ENCODE results near the gene IL36B. TPM values are rescaled to one million over a fixed set of nuclear protein-coding genes. Genes with fewer than 3 reads are reported as not detected.

The IL36B gene
- total and polyA plus RNA-seq, 2 donors (not counting 1 experiment from before 2014, with no cell fraction given) = not detected

- DNase-seq = no peak
- H3K9ac ChIP-seq (ENCODE audit: low read length) = no peak overlapping the region
- intact Hi-C loops (cut with micrococcal nuclease) = no loop called here
- Mint-ChIP-seq H3K27ac (no peak overlapping the region), H3K27me3 (peaks cover 25% of the 10 kb centered on the region), H3K4me1 (no peaks in the 10 kb centered on the region), H3K4me3 (no peak overlapping the region), H3K9me3 (ENCODE audit: insufficient read depth) (peaks cover 12% of the 10 kb centered on the region)
- no peaks in the 10 kb centered on the region for H4K20me1 ChIP-seq (ENCODE audit: control insufficient read depth, insufficient read depth, low read length, poor library complexity, severe bottlenecking)
- H3K4me2 ChIP-seq (replicated peaks; ENCODE audit: low read depth, low read length, poor library complexity, severe bottlenecking) = no peak overlapping the region
- TF ChIP-seq CTCF (IDR thresholded peaks at IDR 0.05) (no peak), EZH2 (IDR thresholded peaks at IDR 0.05; ENCODE audit: borderline replicate concordance, insufficient read depth, low read depth, low read length, poor library complexity, severe bottlenecking) (no peak)
- no peak overlapping the region for H3K4me3 ChIP-seq (ENCODE audit: control extremely low read depth in 1 of 5, extremely low read depth in 1 of 5, insufficient read depth in 1 of 5, low read depth in 2 of 5, low read length in 4 of 5)
- H2AFZ ChIP-seq (ENCODE audit: insufficient read depth, low read depth, low read length, poor library complexity, severe bottlenecking) = no peak overlapping the region
- H3K9me3 ChIP-seq (ENCODE audit: control extremely low read depth in 1 of 3, control insufficient read depth in 2 of 3, insufficient read depth in 1 of 3, low read length in 2 of 3) = peaks cover 0 to 22% (median 8%) of the 10 kb centered on the region in 3 donors
- no peaks in the 10 kb centered on the region for H3K36me3 ChIP-seq (replicated peaks in 1 of 2; ENCODE audit: control extremely low read depth in 1 of 2, control insufficient read depth in 1 of 2, extremely low read depth in 1 of 2, insufficient read depth in 2 of 2, low read length in 1 of 2)
- no peak overlapping the region for H3K27ac ChIP-seq (ENCODE audit: low read length in 2 of 2)
- POLR2A ChIA-PET = no interaction called here
- no peaks in the 10 kb centered on the region for H3K79me2 ChIP-seq (ENCODE audit: control insufficient read depth, insufficient read depth, low read length)
- peaks cover 0 to 4% (median 0%) of the 10 kb centered on the region in 4 experiments for H3K27me3 ChIP-seq (replicated peaks in 1 of 4; ENCODE audit: control extremely low read depth in 1 of 4, control insufficient read depth in 3 of 4, insufficient read depth in 4 of 4, low read length in 3 of 4)
- CTCF ChIA-PET = no interaction called here
- WGBS (ENCODE audit: insufficient coverage) = no CpG with 5 or more reads among the region's 1 CpG
- ATAC-seq (ENCODE audit: low read depth) = no peak
- no peaks in the 10 kb centered on the region for H3K4me1 ChIP-seq (ENCODE audit: control insufficient read depth in 2 of 2, insufficient read depth in 2 of 2, low read length in 2 of 2)
These were observed 3.9 kb upstream of the IL36B start for GRCh38 chr2:113056521-113056920.

GRCh38 chr2:113054066-113054465 lies 1.4 kb upstream of the IL36B start:
- Histone ChIP-seq H4K20me1 (ENCODE audit: control insufficient read depth, insufficient read depth, low read length, poor library complexity, severe bottlenecking) (no peaks in the 10 kb centered on the region), H3K9ac (ENCODE audit: low read length) (no peak overlapping the region), H3K36me3 (replicated peaks in 1 of 2; ENCODE audit: control extremely low read depth in 1 of 2, control insufficient read depth in 1 of 2, extremely low read depth in 1 of 2, insufficient read depth in 2 of 2, low read length in 1 of 2) (no peaks in the 10 kb centered on the region), H3K4me1 (ENCODE audit: control insufficient read depth in 2 of 2, insufficient read depth in 2 of 2, low read length in 2 of 2) (no peaks in the 10 kb centered on the region), H3K4me2 (replicated peaks; ENCODE audit: low read depth, low read length, poor library complexity, severe bottlenecking) (no peak overlapping the region), H3K9me3 (ENCODE audit: control extremely low read depth in 1 of 3, control insufficient read depth in 2 of 3, insufficient read depth in 1 of 3, low read length in 2 of 3) (peaks cover 0 to 22% (median 17%) of the 10 kb centered on the region in 3 donors), H3K79me2 (ENCODE audit: control insufficient read depth, insufficient read depth, low read length) (no peaks in the 10 kb centered on the region), H3K27ac (ENCODE audit: low read length in 2 of 2) (no peak overlapping the region), H2AFZ (ENCODE audit: insufficient read depth, low read depth, low read length, poor library complexity, severe bottlenecking) (no peak overlapping the region), H3K27me3 (replicated peaks in 1 of 4; ENCODE audit: control extremely low read depth in 1 of 4, control insufficient read depth in 3 of 4, insufficient read depth in 4 of 4, low read length in 3 of 4) (peaks cover 0 to 4% (median 0%) of the 10 kb centered on the region in 4 experiments), H3K4me3 (ENCODE audit: control extremely low read depth in 1 of 5, extremely low read depth in 1 of 5, insufficient read depth in 1 of 5, low read depth in 2 of 5, low read length in 4 of 5) (no peak overlapping the region)
- Mint-ChIP-seq H3K4me1 (no peaks in the 10 kb centered on the region), H3K9me3 (ENCODE audit: insufficient read depth) (peaks cover 12% of the 10 kb centered on the region), H3K27ac (no peak overlapping the region), H3K4me3 (no peak overlapping the region), H3K27me3 (peaks cover 25% of the 10 kb centered on the region)
- DNase-seq (no peak), ATAC-seq (ENCODE audit: low read depth) (no peak)
- POLR2A ChIA-PET = no interaction called here
- TF ChIP-seq EZH2 (IDR thresholded peaks at IDR 0.05; ENCODE audit: borderline replicate concordance, insufficient read depth, low read depth, low read length, poor library complexity, severe bottlenecking) = no peak
- CTCF ChIA-PET = no interaction called here
- intact Hi-C loops (cut with micrococcal nuclease) = no loop called here
